GM12878 (cell line): ENCODE measurements around the gene MICAL3. TPM values are rescaled to one million over a fixed set of nuclear protein-coding genes. Genes with fewer than 3 reads are reported as not detected.

Experiments
- ATAC-seq: fragments of 200-7000 bp; cut with Tn5 transposase; 3 replicates; pipeline ENCODE4 v1.9.1; 2020; ENCODE audit warnings: mild to moderate bottlenecking, moderate library complexity
- BruUV-seq: library from RNA; stranded (reverse); fragments of 400-500 nt; replicated peaks from 2 replicates; lab custom pipeline; 2021; lab: Mats Ljungman, UMichigan
- CTCF ChIA-PET: fragments of 300-600 bp; sonication (Branson Sonifier 250); formaldehyde crosslinking; extraction: SDS; loops from one replicate; lab custom pipeline; 2021; ENCODE audit warnings: inconsistent platforms; lab: Yijun Ruan, JAX
- POLR2A ChIA-PET: fragments of 350-600 bp; formaldehyde crosslinking; extraction: SDS; loops from one replicate; lab custom pipeline; 2021; ENCODE audit warnings: inconsistent platforms; lab: Charles Lee
- RAD21 ChIA-PET: fragments of 300-600 bp; sonication (Branson Sonifier 250); formaldehyde crosslinking; loops from one replicate; lab custom pipeline; 2023; ENCODE audit warnings: antibody characterized with exemption; ENCODE audit not compliant: unreplicated experiment; lab: Charles Lee
- SMC1A ChIA-PET: fragments of 300-600 bp; sonication (Branson Sonifier 250); formaldehyde crosslinking; loops from one replicate; lab custom pipeline; 2023; ENCODE audit not compliant: unreplicated experiment, uncharacterized antibody; lab: Charles Lee
- DNase-seq: peaks from one replicate; pipeline ENCODE4 v3.0.0-alpha.2; 2011; ENCODE audit warnings: low read depth, low spot score
- FAIRE-seq: peaks from 3 replicates; lab custom pipeline; 2011; peaks lifted over from hg19 to GRCh38; lab: Jason Lieb, UNC
- H2AFZ ChIP-seq: 2 replicates; pipeline ENCODE4 v1.6.0; 2011; ENCODE audit warnings: low read depth, low read length, control low read depth; ENCODE audit not compliant: control insufficient read depth
- H3K27ac ChIP-seq: 2 replicates; pipeline ENCODE4 v1.5.1; 2011; ENCODE audit warnings: control low read depth; ENCODE audit not compliant: control insufficient read depth, insufficient read depth
- H3K27me3 ChIP-seq, 2 experiments: replicated peaks in 1 of 2; 2 replicates each; pipeline versions ENCODE4 v1.6.0 to v1.6.1; 2011; ENCODE audit warnings: low read length in 1 of 2; ENCODE audit not compliant: control insufficient read depth in 2 of 2, insufficient read depth in 2 of 2
- H3K36me3 ChIP-seq, 2 experiments: 2 replicates each; pipeline ENCODE4 v1.5.1; 2011; ENCODE audit warnings: low read length in 1 of 2; ENCODE audit not compliant: control insufficient read depth in 2 of 2, insufficient read depth in 2 of 2
- H3K4me1 ChIP-seq: 2 replicates; pipeline ENCODE4 v1.6.1; 2011; ENCODE audit warnings: mild to moderate bottlenecking, low read length, moderate library complexity, mixed read lengths; ENCODE audit not compliant: control insufficient read depth, insufficient read depth
- H3K4me2 ChIP-seq: 2 replicates; pipeline ENCODE4 v1.6.0; 2011; ENCODE audit warnings: control low read depth; ENCODE audit not compliant: control insufficient read depth, insufficient read depth
- H3K4me3 ChIP-seq: fragments of 200-600 bp; sonication (generic); 2 replicates; pipeline ENCODE4 v1.5.1; 2016
- H3K79me2 ChIP-seq: 2 replicates; pipeline ENCODE4 v1.6.0; 2011; ENCODE audit warnings: low read length; ENCODE audit not compliant: control insufficient read depth, insufficient read depth
- H3K9ac ChIP-seq: 2 replicates; pipeline ENCODE4 v1.8.0; 2011; ENCODE audit warnings: low read length, control low read depth, mixed read lengths; ENCODE audit not compliant: control insufficient read depth, insufficient read depth
- H3K9me3 ChIP-seq: replicated peaks from 3 replicates; pipeline ENCODE4 v1.5.1; 2011; ENCODE audit warnings: mild to moderate bottlenecking, low read length; ENCODE audit not compliant: control insufficient read depth, insufficient read depth
- H4K20me1 ChIP-seq: 2 replicates; pipeline ENCODE4 v1.6.0; 2011; ENCODE audit not compliant: control insufficient read depth, insufficient read depth
- BACH1 ChIP-seq: fragments of 450-650 bp; IDR thresholded peaks from 2 replicates; pipeline ENCODE4 v1.6.1; 2017; ENCODE audit warnings: mild to moderate bottlenecking, borderline replicate concordance
- BCL11A ChIP-seq: IDR thresholded peaks from 2 replicates; pipeline ENCODE4 v1.6.1; 2011; ENCODE audit warnings: low read depth, low read length
- BMI1 ChIP-seq: fragments of 450-650 bp; IDR thresholded peaks from 2 replicates; pipeline ENCODE4 v1.6.1; 2016; ENCODE audit warnings: mild to moderate bottlenecking, moderate library complexity, borderline replicate concordance
- CBFB ChIP-seq: IDR thresholded peaks from 2 replicates; pipeline ENCODE4 v1.6.1; 2016; ENCODE audit warnings: antibody characterized with exemption, low read depth
- CEBPB ChIP-seq, 2 experiments: fragments of 150-350 bp in 1 of 2; IDR thresholded peaks; 2 replicates each; pipeline ENCODE4 v1.6.1; 2012 to 2014; ENCODE audit warnings: low read depth in 2 of 2, low read length in 2 of 2, borderline replicate concordance in 1 of 2, inconsistent platforms in 1 of 2
- ELK1 ChIP-seq: IDR thresholded peaks from 2 replicates; pipeline ENCODE4 v1.6.1; 2012; ENCODE audit warnings: low read depth, low read length, improper control_type of control experiment
- HDAC6 ChIP-seq: fragments of 200-600 bp; sonication (generic); IDR thresholded peaks from one replicate; pipeline ENCODE4 v1.8.0; 2017; ENCODE audit warnings: antibody characterized with exemption; ENCODE audit not compliant: unreplicated experiment
- IRF5 ChIP-seq: fragments of 450-650 bp; IDR thresholded peaks from 2 replicates; pipeline ENCODE4 v1.6.1; 2017; ENCODE audit warnings: borderline replicate concordance
- MLLT1 ChIP-seq: fragments of 450-650 bp; IDR thresholded peaks from 2 replicates; pipeline ENCODE4 v1.6.1; 2016; ENCODE audit warnings: mild to moderate bottlenecking
- RB1 ChIP-seq: fragments of 450-650 bp; formaldehyde crosslinking; IDR thresholded peaks from 2 replicates; pipeline ENCODE4 v1.6.1; 2017; ENCODE audit warnings: mild to moderate bottlenecking, borderline replicate concordance
- WGBS: methylation state at CpG from one replicate; pipeline ENCODE4 v1.1.6; 2016; ENCODE audit warnings: low lambda C conversion rate; ENCODE audit not compliant: insufficient replicate concordance, insufficient coverage; ENCODE audit errors: missing lambda C conversion rate; 5-methylcytosine and 5-hydroxymethylcytosine counted together
- in situ Hi-C: fragments of 300-500 bp; cut with MboI; formaldehyde crosslinking; loops from 9 replicates; pipeline ENCODE4 v1.14.3; 2018; ENCODE audit warnings: mixed read lengths
- intact Hi-C: fragments of 100-400 bp; cut with micrococcal nuclease; formaldehyde crosslinking; loops from one replicate; pipeline ENCODE4 v1.14.2; 2022; ENCODE audit not compliant: unreplicated experiment
- polyA plus RNA-seq, 11 experiments: library from polyadenylated mRNA; depleted of rRNA in 4 of 11; unstranded in 6 of 11; stranded (reverse) in 5 of 11; fragments of >200 nt; fragmentation: Nextera tagmentation in 4 of 11; fragmentation: Illumina TruSeq in 1 of 11; extraction: Ambion mirVana in 4 of 11; extraction: Trizol in 1 of 11; gene quantifications; 1 replicate in 1 of 11; 2 replicates in 10 of 11; pipeline versions ENCODE4 v1.2.1 to v1.2.3, GENCODE V29; 2011 to 2016; ENCODE audit warnings: inconsistent platforms in 2 of 11, missing spikeins in 2 of 11, low read depth in 1 of 11
- total RNA-seq, 4 experiments: library from RNA; depleted of rRNA in 3 of 4; stranded (reverse); fragments of >200 nt in 3 of 4; fragmentation: Illumina TruSeq in 1 of 4; extraction: Trizol in 1 of 4; gene quantifications; 2 replicates each; pipeline versions ENCODE4 v1.2.1 to v1.2.3, GENCODE V29; 2013 to 2021

The MICAL3 gene
- total and polyA plus RNA-seq, 10 of the 15 experiments (the other 5 are each of a cell fraction or from before 2014, with no cell fraction given), result 2.6 to 92.2 (median 24.0) TPM

GRCh38 chr22:17783773-17784480 lies 240.4 kb downstream of the MICAL3 start (continued):
- TF ChIP-seq IRF5, result no peak

- Histone ChIP-seq H2AFZ (no peak overlapping the region), H3K4me3 (no peak overlapping the region), H3K27ac (no peak overlapping the region), H3K27me3 (no peaks in the 10 kb centered on the region), H3K9ac (no peak overlapping the region), H3K4me2 (no peak overlapping the region), H3K79me2 (peaks cover 25% of the 10 kb centered on the region), H4K20me1 (no peaks in the 10 kb centered on the region), H3K9me3 (no peaks in the 10 kb centered on the region; the same call in 2 of the 3 replicates), H3K4me1 (peaks cover 46% of the 10 kb centered on the region), H3K36me3 (peaks cover 0 to 2% of the 10 kb centered on the region in 2 experiments; a peak in 3 of 4 replicates)
- WGBS, result 80% methylated on average over 9 of the region's 9 CpGs
- ChIA-PET CTCF (interaction anchor here (4.5 to 4.9 kb wide), 2 partner anchors 12 to 41 kb away, joined by 47 to 101 read pairs; no protein-coding TSS in a partner anchor), SMC1A (interaction anchor here (2.8 kb wide), 1 partner anchor 15 kb away, joined by 13 read pairs; no protein-coding TSS in a partner anchor), RAD21 (interaction anchor here (0.8 to 1.1 kb wide), 2 partner anchors 10 to 16 kb away, joined by 3 read pairs; no protein-coding TSS in a partner anchor), POLR2A (interaction anchor here (0.6 kb wide), 1 partner anchor 152 kb away, joined by 3 read pairs; no protein-coding TSS in a partner anchor)
- intact Hi-C loops, result no loop called here
- FAIRE-seq, result no peak
- no peak for TF ChIP-seq BMI1
- TF ChIP-seq HDAC6, result no peak
- no peak for TF ChIP-seq BACH1
- no peak for TF ChIP-seq CBFB
- TF ChIP-seq CEBPB (IDR thresholded peaks at IDR 0.05; ENCODE audit: borderline replicate concordance in 1 of 2, low read depth in 2 of 2, low read length in 2 of 2), result no peak
- TF ChIP-seq RB1, result no peak
- no peak for TF ChIP-seq MLLT1
- TF ChIP-seq BCL11A, result no peak
- TF ChIP-seq ELK1, result no peak
- ATAC-seq, result no peak
- no TSS peak for BruUV-seq
- in situ Hi-C loops, result no loop called here
- DNase-seq, result no peak
Measured at GRCh38 chr22:17783312-17783711, 241.0 kb downstream of the MICAL3 start.
